Measurements from ENCODE around the gene RUNX2. TPM values are rescaled to one million over a fixed set of nuclear protein-coding genes. Genes with fewer than 3 reads are reported as not detected.

RUNX2 gene
- total RNA-seq, 1 experiment from 2014 or later = 3.8 TPM

GRCh38 chr6:45297320-45297719 is 30.8 kb upstream of the RUNX2 start:
- ChIA-PET POLR2A (ENCODE audit: unreplicated experiment) (interaction anchor here (0.6 kb wide), 1 partner anchor 105 kb away, joined by 3 read pairs; no protein-coding TSS in a partner anchor), CTCF (interaction anchor here (0.7 to 1.0 kb wide), 5 partner anchors 80 to 633 kb away, joined by 3 to 5 read pairs (median 3); partner anchors contain the start of gene SUPT3H)
- BruUV-seq (replicated peaks) = no TSS peak
- ATAC-seq (peak; percentile 54), DNase-seq (no peak)
- Histone ChIP-seq H3K9me3 (ENCODE audit: low read length) (no peaks in the 10 kb centered on the region), H3K36me3 (ENCODE audit: low read depth, low read length) (no peaks in the 10 kb centered on the region), H4K20me1 (ENCODE audit: low read length) (no peaks in the 10 kb centered on the region), H3K27me3 (ENCODE audit: low read length) (no peaks in the 10 kb centered on the region), H3K9me2 (replicated peaks; ENCODE audit: low read length) (no peaks in the 10 kb centered on the region), H2AFZ (ENCODE audit: low read length) (no peak overlapping the region), H3K4me1 (ENCODE audit: insufficient read depth, low read length) (no peaks in the 10 kb centered on the region), H3F3A (ENCODE audit: low read length, unreplicated experiment) (no peaks in the 10 kb centered on the region), H3K4me2 (ENCODE audit: low read length) (no peak overlapping the region), H3K9ac (ENCODE audit: low read length) (no peak overlapping the region), H3K79me2 (ENCODE audit: low read length) (no peaks in the 10 kb centered on the region), H3K27ac (ENCODE audit: low read length) (no peak overlapping the region), H3K4me3 (ENCODE audit: low read length) (no peak overlapping the region)
- TF ChIP-seq, protein P1, sequence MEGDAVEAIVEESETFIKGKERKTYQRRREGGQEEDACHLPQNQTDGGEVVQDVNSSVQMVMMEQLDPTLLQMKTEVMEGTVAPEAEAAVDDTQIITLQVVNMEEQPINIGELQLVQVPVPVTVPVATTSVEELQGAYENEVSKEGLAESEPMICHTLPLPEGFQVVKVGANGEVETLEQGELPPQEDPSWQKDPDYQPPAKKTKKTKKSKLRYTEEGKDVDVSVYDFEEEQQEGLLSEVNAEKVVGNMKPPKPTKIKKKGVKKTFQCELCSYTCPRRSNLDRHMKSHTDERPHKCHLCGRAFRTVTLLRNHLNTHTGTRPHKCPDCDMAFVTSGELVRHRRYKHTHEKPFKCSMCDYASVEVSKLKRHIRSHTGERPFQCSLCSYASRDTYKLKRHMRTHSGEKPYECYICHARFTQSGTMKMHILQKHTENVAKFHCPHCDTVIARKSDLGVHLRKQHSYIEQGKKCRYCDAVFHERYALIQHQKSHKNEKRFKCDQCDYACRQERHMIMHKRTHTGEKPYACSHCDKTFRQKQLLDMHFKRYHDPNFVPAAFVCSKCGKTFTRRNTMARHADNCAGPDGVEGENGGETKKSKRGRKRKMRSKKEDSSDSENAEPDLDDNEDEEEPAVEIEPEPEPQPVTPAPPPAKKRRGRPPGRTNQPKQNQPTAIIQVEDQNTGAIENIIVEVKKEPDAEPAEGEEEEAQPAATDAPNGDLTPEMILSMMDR (conservative IDR thresholded peaks at IDR 0.05; ENCODE audit: low read depth, low read length) = 0 out of 2 replicates have a peak, but pooled peaks have one; percentile 13
- TF ChIP-seq EZH2 (IDR thresholded peaks at IDR 0.05; ENCODE audit: low read length, unreplicated experiment) = no peak
- intact Hi-C loops (cut with micrococcal nuclease) = loop anchor here (1.0 kb wide), 2 partner anchors 122 to 417 kb away; no protein-coding TSS in a partner anchor

- TF ChIP-seq EZH2 (IDR thresholded peaks at IDR 0.05; ENCODE audit: low read length, unreplicated experiment) = no peak
- TF ChIP-seq, protein P1 (conservative IDR thresholded peaks at IDR 0.05; ENCODE audit: low read depth, low read length) = no peak
- no peak for TF ChIP-seq EZH2phosphoT487 (IDR thresholded peaks at IDR 0.05; ENCODE audit: borderline replicate concordance, low read length)
- no TSS peak for BruUV-seq (replicated peaks)
- intact Hi-C loops (cut with micrococcal nuclease) = no loop called here
- H3K27ac ChIP-seq (ENCODE audit: low read length) = no peak overlapping the region
- DNase-seq = no peak
- no peak overlapping the region for H3K9ac ChIP-seq (ENCODE audit: low read length)
- no peaks in the 10 kb centered on the region for H3K4me1 ChIP-seq (ENCODE audit: insufficient read depth, low read length)
- no peaks in the 10 kb centered on the region for H3K27me3 ChIP-seq (ENCODE audit: low read length)
- H3F3A ChIP-seq (ENCODE audit: low read length, unreplicated experiment) = no peaks in the 10 kb centered on the region
- no peak overlapping the region for H3K4me3 ChIP-seq (ENCODE audit: low read length)
- no peaks in the 10 kb centered on the region for H3K9me3 ChIP-seq (ENCODE audit: low read length)
- no peaks in the 10 kb centered on the region for H3K79me2 ChIP-seq (ENCODE audit: low read length)
- no peak overlapping the region for H2AFZ ChIP-seq (ENCODE audit: low read length)
- no peak overlapping the region for H3K4me2 ChIP-seq (ENCODE audit: low read length)
- no peaks in the 10 kb centered on the region for H3K36me3 ChIP-seq (ENCODE audit: low read depth, low read length)
- H3K9me2 ChIP-seq (replicated peaks; ENCODE audit: low read length) = no peaks in the 10 kb centered on the region
- no peaks in the 10 kb centered on the region for H4K20me1 ChIP-seq (ENCODE audit: low read length)
- CTCF ChIA-PET = no interaction called here
- POLR2A ChIA-PET (ENCODE audit: unreplicated experiment) = no interaction called here
- no peak for ATAC-seq
Observed at GRCh38 chr6:45299096-45299581, 29.0 kb upstream of the RUNX2 start.

DNA sequence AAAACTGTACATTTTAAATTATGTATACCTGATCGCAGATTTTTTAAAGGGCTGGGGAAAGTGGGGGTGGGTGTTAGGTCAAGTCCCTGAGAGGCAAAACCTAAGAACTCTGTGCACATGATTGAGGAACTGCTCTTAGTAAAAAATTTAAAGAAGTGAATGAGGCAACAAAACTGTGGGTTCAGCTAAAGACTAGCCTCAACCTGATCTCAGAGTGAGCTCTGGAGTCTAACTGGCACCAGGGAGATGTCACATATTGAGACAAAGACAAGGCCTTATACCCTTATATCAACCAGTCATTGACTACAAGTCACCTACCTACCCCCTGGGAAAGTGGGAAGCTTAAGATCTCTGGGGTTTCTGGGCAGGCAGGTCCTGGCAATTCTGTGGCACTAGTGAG is 27.4 kb upstream of the RUNX2 start:
- H3K9me2 ChIP-seq (replicated peaks; ENCODE audit: low read length) = no peaks in the 10 kb centered on the region
- no peaks in the 10 kb centered on the region for H3K79me2 ChIP-seq (ENCODE audit: low read length)
- no peaks in the 10 kb centered on the region for H4K20me1 ChIP-seq (ENCODE audit: low read length)
- no peaks in the 10 kb centered on the region for H3K36me3 ChIP-seq (ENCODE audit: low read depth, low read length)
- BruUV-seq (replicated peaks) = no TSS peak
- CTCF ChIA-PET = no interaction called here
- H3K4me2 ChIP-seq (ENCODE audit: low read length) = no peak overlapping the region
- H3K9ac ChIP-seq (ENCODE audit: low read length) = no peak overlapping the region
- H3K4me3 ChIP-seq (ENCODE audit: low read length) = no peak overlapping the region
- no peaks in the 10 kb centered on the region for H3F3A ChIP-seq (ENCODE audit: low read length, unreplicated experiment)
- DNase-seq = no peak
- H3K9me3 ChIP-seq (ENCODE audit: low read length) = no peaks in the 10 kb centered on the region
- ATAC-seq = no peak
- H2AFZ ChIP-seq (ENCODE audit: low read length) = no peak overlapping the region
- intact Hi-C loops (cut with micrococcal nuclease) = no loop called here
- H3K27ac ChIP-seq (ENCODE audit: low read length) = no peak overlapping the region
- H3K27me3 ChIP-seq (ENCODE audit: low read length) = no peaks in the 10 kb centered on the region
- TF ChIP-seq, protein P1 (conservative IDR thresholded peaks at IDR 0.05; ENCODE audit: low read depth, low read length) = no peak
- TF ChIP-seq EZH2phosphoT487 (IDR thresholded peaks at IDR 0.05; ENCODE audit: borderline replicate concordance, low read length) = no peak
- TF ChIP-seq EZH2 (IDR thresholded peaks at IDR 0.05; ENCODE audit: low read length, unreplicated experiment) = no peak
- no peaks in the 10 kb centered on the region for H3K4me1 ChIP-seq (ENCODE audit: insufficient read depth, low read length)
- POLR2A ChIA-PET (ENCODE audit: unreplicated experiment) = no interaction called here

Data from PC-3 (cell line).